Central memory CD8-positive, alpha-beta T cell (primary cell): ENCODE measurements around the gene GRIPAP1.

Experiments used
- ATAC-seq: fragments of 150-1000 bp; cut with Tn5 transposase; replicated peaks from 2 replicates; pipeline ENCODE4 v1.10.0; 2022; ENCODE audit warnings: mild to moderate bottlenecking, moderate FRiP score, moderate number of reproducible peaks; ENCODE audit not compliant: poor library complexity, severe bottlenecking; ENCODE audit errors: extremely low read depth
- DNase-seq, 2 donors: peaks; one replicate each; pipeline ENCODE4 v3.0.0; 2021; ENCODE audit warnings: low spot score in 2 of 2
- H3K27ac Mint-ChIP-seq: one replicate; pipeline ENCODE4 v1.8.0; 2022; ENCODE audit warnings: low read depth, mild to moderate bottlenecking, moderate library complexity, mixed read lengths
- H3K27me3 Mint-ChIP-seq: one replicate; pipeline ENCODE4 v1.8.0; 2022; ENCODE audit warnings: mixed read lengths
- H3K36me3 Mint-ChIP-seq: one replicate; pipeline ENCODE4 v1.8.0; 2022; ENCODE audit warnings: mild to moderate bottlenecking, moderate library complexity, mixed read lengths; ENCODE audit not compliant: insufficient read depth
- H3K4me1 Mint-ChIP-seq: one replicate; pipeline ENCODE4 v1.8.0; 2022; ENCODE audit warnings: mixed read lengths
- H3K4me3 Mint-ChIP-seq: one replicate; pipeline ENCODE4 v1.8.0; 2022; ENCODE audit warnings: mild to moderate bottlenecking, moderate library complexity, mixed read lengths
- H3K9me3 Mint-ChIP-seq: one replicate; pipeline ENCODE4 v1.8.0; 2022; ENCODE audit warnings: mixed read lengths

Gene GRIPAP1

DNA sequence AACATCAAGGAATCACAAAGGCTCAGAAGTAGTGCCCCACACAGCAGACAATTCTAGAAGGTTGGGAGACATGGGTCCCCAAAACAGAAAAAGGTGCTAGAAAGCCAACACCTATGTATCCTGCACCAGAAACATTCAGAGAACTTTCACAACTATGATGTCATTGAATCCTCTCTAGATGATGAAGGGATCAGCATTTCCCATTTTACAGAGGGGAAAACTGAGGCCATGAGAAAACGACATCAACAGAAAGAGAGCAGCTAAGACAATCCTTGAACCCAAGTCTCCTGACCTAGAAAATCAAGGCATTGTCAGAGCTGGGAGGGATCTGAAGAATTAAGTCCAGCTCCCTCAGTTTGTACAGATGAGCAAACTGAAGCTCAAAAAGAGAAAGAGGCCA is 33.7 kb downstream of the GRIPAP1 start:
- Mint-ChIP-seq H3K27me3 (no peaks in the 10 kb centered on the region), H3K36me3 (peaks cover 2% of the 10 kb centered on the region), H3K9me3 (no peaks in the 10 kb centered on the region), H3K4me1 (peaks cover 10% of the 10 kb centered on the region), H3K27ac (no peak overlapping the region), H3K4me3 (no peak overlapping the region)
- no peak for DNase-seq
- ATAC-seq, result no peak

DNA sequence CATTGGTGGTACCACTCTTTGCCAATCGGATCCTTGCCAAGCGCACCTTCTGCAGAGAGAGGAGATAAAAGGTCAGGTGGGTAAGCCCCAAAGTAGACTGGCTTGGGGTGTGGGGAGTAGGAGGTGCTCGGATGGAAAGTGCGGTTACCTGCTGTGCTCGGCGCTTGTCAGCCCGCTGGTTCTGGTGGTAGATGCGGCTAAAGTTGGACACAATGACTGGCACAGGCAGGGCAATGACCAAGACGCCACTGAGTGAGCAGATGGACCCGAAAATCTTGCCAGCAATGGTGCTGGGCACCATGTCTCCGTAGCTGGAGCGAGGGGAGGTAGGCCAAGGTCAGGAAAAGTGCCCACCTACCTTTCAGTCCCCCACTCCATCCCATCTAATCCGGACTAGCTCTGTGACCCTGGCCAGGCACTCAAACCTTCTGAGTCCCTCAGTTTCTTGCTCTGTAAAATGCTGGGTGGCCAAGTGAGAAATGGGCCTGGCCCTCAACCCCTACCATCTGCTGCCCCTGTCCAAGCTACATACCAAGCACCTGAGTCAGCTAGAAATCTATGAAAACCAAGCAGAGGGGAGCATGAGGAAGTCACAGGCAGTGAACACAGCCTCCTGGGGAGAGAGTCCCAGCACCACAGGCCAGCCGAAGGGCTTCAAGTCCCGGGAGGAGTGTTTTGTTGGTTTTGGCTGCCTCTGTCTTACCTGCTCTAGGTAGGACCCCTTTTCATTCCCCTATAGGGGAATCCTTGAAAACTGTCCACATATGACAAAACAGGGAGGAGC is 35.1 kb downstream of the GRIPAP1 start:
- no peak overlapping the region for H3K4me3 Mint-ChIP-seq
- DNase-seq (no peak), ATAC-seq (no peak)
- no peaks in the 10 kb centered on the region for H3K27me3 Mint-ChIP-seq
- peaks cover 10% of the 10 kb centered on the region for H3K4me1 Mint-ChIP-seq
- no peaks in the 10 kb centered on the region for H3K9me3 Mint-ChIP-seq
- H3K36me3 Mint-ChIP-seq, result peaks cover 3% of the 10 kb centered on the region
- no peak overlapping the region for H3K27ac Mint-ChIP-seq

DNA sequence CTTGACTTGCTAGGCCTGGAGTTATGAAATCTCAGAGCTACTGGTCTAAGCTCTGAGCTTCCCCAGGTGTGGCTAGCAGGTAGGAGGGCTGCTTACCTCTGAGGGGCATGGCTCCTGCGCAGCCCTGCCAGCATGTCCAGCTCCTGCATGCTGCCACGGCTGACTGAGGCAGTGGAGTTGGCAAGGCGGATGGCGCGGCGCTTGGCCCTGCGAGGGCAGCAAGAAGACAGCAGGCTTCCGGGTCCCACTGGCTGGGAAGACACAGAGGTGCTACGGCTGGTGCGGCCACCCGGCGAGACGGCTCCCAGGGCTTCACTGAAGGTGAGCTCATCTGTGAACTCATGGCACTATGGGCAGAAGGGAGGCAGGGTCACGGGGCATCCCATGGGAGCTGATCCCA is 36.1 kb downstream of the GRIPAP1 start:
- Mint-ChIP-seq H3K36me3 (peaks cover 3% of the 10 kb centered on the region), H3K27me3 (no peaks in the 10 kb centered on the region), H3K4me3 (no peak overlapping the region), H3K4me1 (peaks cover 3% of the 10 kb centered on the region), H3K9me3 (no peaks in the 10 kb centered on the region), H3K27ac (no peak overlapping the region)
- DNase-seq (no peak), ATAC-seq (no peak)

DNA sequence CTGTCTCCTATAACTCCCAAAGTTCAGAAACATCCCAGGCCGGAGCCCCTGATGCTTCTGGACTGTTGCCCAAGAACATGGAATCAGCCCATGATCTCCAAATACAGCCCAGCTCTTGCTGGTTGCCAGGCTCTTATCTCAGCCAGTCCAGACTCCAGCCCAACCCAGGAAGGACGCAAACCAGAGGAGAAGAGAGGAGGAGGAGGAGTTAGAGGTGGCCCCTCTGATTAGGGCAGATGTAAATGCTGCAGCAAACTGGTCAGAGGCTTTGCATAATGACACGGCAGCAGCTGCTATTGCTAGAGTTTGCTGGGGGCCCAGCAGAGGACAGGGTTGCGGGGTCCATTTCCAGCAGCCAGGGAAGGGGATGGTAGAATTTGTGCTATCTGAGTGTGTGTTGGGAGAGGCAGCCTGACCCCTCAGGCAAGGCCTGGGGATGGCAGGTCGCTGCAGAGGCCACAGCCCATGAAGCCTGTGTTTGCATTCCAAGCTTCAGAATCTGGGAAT is 40.4 kb downstream of the GRIPAP1 start:
- H3K4me3 Mint-ChIP-seq, result no peak overlapping the region
- no peak for ATAC-seq
- no peak for DNase-seq
- H3K36me3 Mint-ChIP-seq, result peaks cover 20% of the 10 kb centered on the region
- H3K9me3 Mint-ChIP-seq, result no peaks in the 10 kb centered on the region
- no peak overlapping the region for H3K27ac Mint-ChIP-seq
- no peaks in the 10 kb centered on the region for H3K27me3 Mint-ChIP-seq
- H3K4me1 Mint-ChIP-seq, result peaks cover 9% of the 10 kb centered on the region

DNA sequence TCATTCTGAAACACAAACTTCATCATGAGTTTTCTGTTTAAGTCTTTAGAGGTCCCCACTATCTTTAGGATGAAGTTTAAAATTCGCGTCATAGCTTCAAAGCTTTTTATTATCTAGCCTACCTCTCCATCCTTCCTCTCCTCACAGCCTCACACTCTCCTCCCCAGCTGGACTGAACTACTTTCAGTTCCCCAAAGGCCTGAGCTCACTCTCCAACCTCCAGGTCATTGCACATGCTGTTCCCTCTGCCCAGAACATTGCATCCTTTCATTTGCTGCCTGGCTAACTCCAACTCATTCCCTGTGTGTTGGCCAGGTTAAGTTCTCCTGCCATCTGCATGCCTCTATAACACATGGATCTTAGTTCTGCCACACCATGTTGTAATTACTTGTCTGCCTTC is 41.8 kb downstream of the GRIPAP1 start:
- Mint-ChIP-seq H3K4me1 (peaks cover 15% of the 10 kb centered on the region), H3K36me3 (peaks cover 27% of the 10 kb centered on the region), H3K9me3 (no peaks in the 10 kb centered on the region), H3K27ac (peak overlapping the region; percentile 84), H3K27me3 (no peaks in the 10 kb centered on the region), H3K4me3 (peak overlapping the region; percentile 45)
- DNase-seq, result no peak
- ATAC-seq, result no peak

DNA sequence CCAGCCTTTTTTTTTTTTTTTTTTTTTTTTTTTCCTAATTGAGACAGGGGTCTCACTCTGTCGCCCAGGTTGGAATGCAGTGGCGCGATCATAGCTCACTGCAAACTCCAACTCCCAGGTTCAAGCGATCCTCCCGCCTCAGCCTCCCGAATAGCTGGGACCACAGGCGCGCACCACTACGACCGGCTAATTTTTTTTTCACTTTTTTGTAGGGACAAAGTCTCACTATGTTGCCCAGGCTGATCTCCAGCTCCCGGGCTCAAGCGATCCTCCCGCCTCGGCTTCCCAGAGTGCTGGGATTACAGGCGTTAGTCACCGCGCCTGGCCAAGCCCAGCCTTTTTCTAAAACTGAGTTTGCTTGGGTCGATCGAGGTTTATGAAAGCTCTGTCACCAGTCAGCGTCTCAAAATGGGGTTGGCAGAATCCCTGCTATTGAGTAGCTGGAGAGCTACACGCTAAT is 43.4 kb downstream of the GRIPAP1 start:
- peaks cover 24% of the 10 kb centered on the region for H3K4me1 Mint-ChIP-seq
- peaks cover 34% of the 10 kb centered on the region for H3K36me3 Mint-ChIP-seq
- peak overlapping the region; percentile 96 for H3K4me3 Mint-ChIP-seq
- H3K27ac Mint-ChIP-seq, result peak overlapping the region; percentile 100
- no peaks in the 10 kb centered on the region for H3K27me3 Mint-ChIP-seq
- no peaks in the 10 kb centered on the region for H3K9me3 Mint-ChIP-seq
- DNase-seq (peak; percentile 14 to 20), ATAC-seq (no peak)

DNA sequence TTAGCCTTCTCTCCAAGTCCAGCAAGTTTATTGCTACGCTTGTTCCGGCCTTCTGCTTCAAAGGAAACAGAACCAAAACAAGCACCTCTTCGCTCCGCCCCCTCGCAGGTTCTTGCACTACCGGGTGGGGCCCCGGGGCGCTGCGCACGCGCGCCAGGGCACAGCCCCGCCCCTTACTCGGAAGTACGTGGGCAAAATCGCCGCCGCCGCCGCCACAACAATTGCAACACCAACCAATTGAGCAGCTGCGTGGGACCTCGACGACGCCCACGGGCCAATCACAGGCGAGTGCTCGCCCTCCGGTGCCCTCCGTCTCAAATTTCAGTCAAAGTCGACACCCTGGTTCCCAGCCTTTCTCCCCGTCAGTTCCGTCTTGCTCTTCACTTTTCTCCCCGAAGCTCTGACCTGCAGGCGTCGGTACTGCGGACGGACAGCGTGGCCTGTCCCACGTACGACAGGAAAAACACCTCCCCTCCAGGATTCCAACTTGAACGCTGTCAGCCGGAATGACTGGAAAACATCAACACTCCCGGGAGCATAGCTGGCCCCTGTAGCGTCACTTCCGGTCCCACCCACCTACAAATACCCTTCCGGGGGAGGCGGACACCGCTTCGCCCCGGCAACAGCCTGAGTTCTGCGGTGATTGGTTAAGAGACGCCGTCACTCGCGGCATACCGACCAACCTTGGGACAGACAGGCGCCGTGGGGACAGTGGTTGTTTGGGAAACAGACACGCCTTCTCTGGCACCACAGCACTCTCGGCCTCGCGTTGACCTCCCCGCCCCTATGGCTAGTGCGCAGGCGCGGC is 44.0 kb downstream of the GRIPAP1 start:
- H3K4me3 Mint-ChIP-seq, result peak overlapping the region; percentile 96
- DNase-seq, result peak; percentile 82 to 93
- H3K27me3 Mint-ChIP-seq, result no peaks in the 10 kb centered on the region
- H3K4me1 Mint-ChIP-seq, result peaks cover 27% of the 10 kb centered on the region
- peak overlapping the region; percentile 100 for H3K27ac Mint-ChIP-seq
- peak; percentile 80 for ATAC-seq
- H3K36me3 Mint-ChIP-seq, result peaks cover 34% of the 10 kb centered on the region
- H3K9me3 Mint-ChIP-seq, result no peaks in the 10 kb centered on the region

DNA sequence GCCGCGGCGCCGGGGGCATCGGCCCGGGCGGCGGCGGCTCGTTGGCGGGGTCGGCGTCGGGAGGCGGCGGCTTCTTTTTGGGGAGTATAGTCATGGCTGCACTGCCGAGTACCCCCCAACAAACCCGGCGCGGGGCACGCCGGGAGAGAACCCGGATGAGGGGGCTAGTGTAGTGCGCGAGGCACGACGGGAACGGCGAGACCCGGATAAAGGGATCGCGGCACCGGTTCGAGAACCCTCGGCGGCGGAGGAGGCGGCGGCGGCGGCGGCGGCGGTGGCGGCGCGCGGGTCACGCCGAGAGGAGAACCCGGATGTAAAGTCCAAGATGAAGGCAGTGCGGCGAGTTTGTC is 44.6 kb downstream of the GRIPAP1 start, which contains the start of gene OTUD5:
TSS of gene OTUD5 (minus strand) at position 131 of the 350 bp plus-strand sequence. CDS start at position 94, 37 bp downstream.
- peaks cover 34% of the 10 kb centered on the region for H3K36me3 Mint-ChIP-seq
- ATAC-seq, result peak; percentile 57

DNA sequence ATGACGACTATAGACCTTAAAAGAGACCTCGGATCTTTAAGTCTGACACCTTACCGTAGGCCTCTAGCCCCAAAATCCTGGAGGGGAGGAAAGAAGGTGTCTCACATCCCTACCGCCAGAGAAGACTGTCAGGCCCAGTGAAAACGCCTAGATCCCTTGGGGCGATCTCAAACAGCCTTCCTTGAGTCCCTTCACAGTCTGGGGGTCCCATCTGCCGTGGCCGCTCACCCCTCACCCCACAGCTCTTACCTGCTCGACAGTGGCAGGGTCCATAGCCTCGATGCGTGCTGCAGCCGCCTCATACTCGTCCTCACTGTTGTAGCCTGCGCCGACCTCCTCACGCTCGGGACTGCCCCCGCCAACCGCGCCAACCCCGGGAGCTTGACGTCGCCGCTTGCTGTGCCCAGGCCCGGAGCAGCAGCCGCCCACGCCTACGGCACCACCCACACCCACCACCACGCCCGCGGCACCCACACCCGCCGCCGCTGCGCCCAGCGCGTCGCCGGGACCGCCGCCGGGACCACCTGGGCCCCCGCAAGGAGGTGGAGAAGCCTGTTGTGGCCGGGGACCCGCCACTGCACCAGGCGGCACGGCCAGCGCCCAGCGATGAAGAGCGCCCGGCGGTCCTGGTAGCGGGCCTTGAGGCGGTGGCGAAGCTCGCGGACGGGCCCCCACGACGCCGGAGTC is 45.2 kb downstream of the GRIPAP1 start:
- ATAC-seq (peak; percentile 19), DNase-seq (peak; percentile 41 to 43)
- Mint-ChIP-seq H3K36me3 (peaks cover 32% of the 10 kb centered on the region), H3K9me3 (no peaks in the 10 kb centered on the region), H3K4me1 (peaks cover 38% of the 10 kb centered on the region), H3K27ac (peak overlapping the region; percentile 100), H3K27me3 (no peaks in the 10 kb centered on the region), H3K4me3 (peak overlapping the region; percentile 96)

More for the DNA sequence above, 44.6 kb downstream of the GRIPAP1 start, which contains the start of gene OTUD5:
- Mint-ChIP-seq H3K4me3 (peak within 1 kb of the TSS; percentile 96), H3K27me3 (no peaks in the 10 kb centered on the region), H3K4me1 (peaks cover 32% of the 10 kb centered on the region), H3K27ac (peak within 1 kb of the TSS; percentile 100), H3K9me3 (no peaks in the 10 kb centered on the region)
- DNase-seq, result peak; percentile 50 to 72

DNA sequence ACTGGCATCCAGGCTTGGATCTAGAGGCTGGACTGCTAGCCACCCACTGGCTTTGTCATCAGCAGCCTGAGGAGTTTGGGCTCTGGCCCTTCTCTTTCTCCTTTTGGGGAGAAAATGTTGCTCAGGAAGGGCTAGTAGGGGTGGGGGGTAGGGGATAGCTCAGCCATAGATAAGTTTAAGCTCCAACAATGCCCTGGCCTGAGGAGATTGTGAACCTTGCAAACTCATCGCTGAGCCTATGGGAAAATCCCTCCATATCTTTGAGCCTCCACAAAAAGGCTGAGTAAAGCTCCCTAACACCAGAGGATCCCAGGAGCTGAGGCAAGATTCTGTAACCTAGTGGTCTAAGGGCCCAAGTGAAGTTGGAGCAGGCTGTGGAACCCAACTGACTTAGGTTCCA is 53.5 kb downstream of the GRIPAP1 start:
- Mint-ChIP-seq H3K27ac (peak overlapping the region; percentile 35), H3K9me3 (no peaks in the 10 kb centered on the region), H3K4me3 (no peak overlapping the region), H3K27me3 (no peaks in the 10 kb centered on the region), H3K4me1 (peaks cover 33% of the 10 kb centered on the region), H3K36me3 (peaks cover 3% of the 10 kb centered on the region)
- no peak for ATAC-seq
- no peak for DNase-seq

DNA sequence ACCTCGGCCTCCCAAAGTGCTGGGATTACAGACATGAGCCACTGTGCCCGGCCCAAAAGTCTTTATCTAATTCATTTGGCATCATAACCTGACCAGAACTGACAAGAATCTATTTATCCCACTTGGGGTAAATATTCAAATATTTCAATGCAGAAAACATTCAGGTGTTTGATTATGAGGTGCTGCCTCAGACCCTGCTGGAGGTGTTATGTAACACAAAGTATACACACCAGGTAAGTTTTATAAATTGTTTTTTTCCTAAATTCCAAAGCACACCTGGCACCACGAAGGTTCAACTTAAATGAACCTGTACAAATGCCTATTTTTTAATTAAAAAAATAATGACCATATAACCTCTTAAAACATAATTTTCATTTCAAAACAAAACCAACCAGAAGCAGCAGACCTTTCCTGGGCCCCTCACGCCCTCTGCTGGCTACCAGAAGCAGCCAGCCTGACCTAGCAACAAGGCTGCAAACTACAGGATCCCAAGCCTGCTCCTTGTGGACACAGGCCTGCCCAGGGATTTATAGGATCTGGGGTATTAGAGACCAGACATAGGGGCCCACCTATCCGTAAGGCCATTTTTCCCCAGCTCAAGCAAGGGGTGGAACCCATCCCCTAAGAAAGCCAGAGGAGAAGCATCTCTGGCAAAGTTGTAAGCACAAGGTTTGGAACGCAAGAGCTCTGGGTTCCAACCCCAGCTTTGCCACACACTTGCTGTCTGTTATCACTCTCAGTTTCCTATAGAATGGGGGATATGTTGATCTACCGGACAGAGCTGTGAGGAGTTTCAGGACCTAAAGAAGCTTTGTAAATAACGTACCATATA is 56.3 kb downstream of the GRIPAP1 start:
- DNase-seq, result peak in 1 of 2 donors; percentile 37
- Mint-ChIP-seq H3K9me3 (no peaks in the 10 kb centered on the region), H3K4me3 (no peak overlapping the region), H3K27me3 (no peaks in the 10 kb centered on the region), H3K27ac (no peak overlapping the region), H3K4me1 (peaks cover 40% of the 10 kb centered on the region), H3K36me3 (peaks cover 10% of the 10 kb centered on the region)
- ATAC-seq, result no peak
